ENCODE results near the gene GCHFR.
A peak's percentile ranks its signal among the peaks of the same experiment; 100 is the strongest.

The GCHFR gene

DNA sequence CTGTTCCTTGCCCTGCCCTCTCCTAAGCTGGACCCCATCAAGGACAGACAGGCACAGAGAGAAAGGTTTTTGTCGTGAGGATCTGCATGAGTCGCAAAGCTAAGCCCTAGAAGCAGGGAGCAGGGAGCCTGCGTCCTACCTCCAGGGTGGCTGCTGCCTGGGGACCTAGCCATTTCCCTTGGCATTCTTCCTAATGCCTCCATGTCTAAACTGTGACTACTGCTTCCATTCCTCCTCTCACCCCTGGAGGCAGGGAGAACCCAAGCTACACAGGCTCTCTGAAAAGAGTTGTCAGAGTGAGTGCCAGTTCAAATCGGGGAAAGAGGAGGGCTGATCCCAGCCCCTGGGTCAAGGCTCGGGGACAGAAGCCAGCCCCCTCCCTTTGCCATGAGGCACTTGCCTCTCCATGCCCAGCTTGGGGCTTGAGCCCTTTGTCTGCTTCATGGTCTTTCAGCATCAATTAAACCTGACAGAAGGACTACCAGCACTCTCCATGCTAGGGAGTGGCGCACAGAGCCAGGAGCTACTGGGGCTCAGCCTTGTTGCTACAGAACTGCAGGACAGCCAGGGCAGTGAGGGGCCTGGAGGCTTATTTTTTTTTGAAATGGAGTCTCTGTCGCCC is 2.4 kb downstream of the GCHFR start:
- H3K9ac ChIP-seq (ENCODE audit: low read length) = no peak overlapping the region
- H3F3A ChIP-seq (ENCODE audit: insufficient read depth, low read length) = no peaks in the 10 kb centered on the region
- H3K4me1 ChIP-seq (ENCODE audit: insufficient read depth, low read length, severe bottlenecking) = peaks cover 60% of the 10 kb centered on the region

GRCh38 chr15:40766906-40767837 is 3.3 kb downstream of the GCHFR start:
- Histone ChIP-seq H3K4me3 (ENCODE audit: low read depth, low read length, poor library complexity, severe bottlenecking) (no peak overlapping the region), H3F3A (ENCODE audit: insufficient read depth, low read length) (no peaks in the 10 kb centered on the region), H3K27ac (ENCODE audit: low read depth, low read length, poor library complexity, severe bottlenecking) (no peak overlapping the region), H3K9me3 (ENCODE audit: low read length) (no peaks in the 10 kb centered on the region), H3K4me1 (ENCODE audit: insufficient read depth, low read length, severe bottlenecking) (peaks cover 57% of the 10 kb centered on the region), H3K27me3 (ENCODE audit: insufficient read depth, low read length) (no peaks in the 10 kb centered on the region), H3K36me3 (ENCODE audit: insufficient read depth, low read length) (peaks cover 13% of the 10 kb centered on the region; the same call in 1 of the 2 replicates), H3K4me2 (ENCODE audit: low read length) (no peak overlapping the region), H2AFZ (ENCODE audit: low read length) (no peak overlapping the region), H4K20me1 (ENCODE audit: insufficient read depth, low read length) (no peaks in the 10 kb centered on the region), H3K9me2 (ENCODE audit: low read depth, low read length) (no peaks in the 10 kb centered on the region), H3K79me2 (ENCODE audit: insufficient read depth, low read length) (no peaks in the 10 kb centered on the region), H3K9ac (ENCODE audit: low read length) (no peak overlapping the region)
- TF ChIP-seq CTCF (IDR thresholded peaks at IDR 0.05; ENCODE audit: low read length) (no peak), EZH2 (IDR thresholded peaks at IDR 0.05; ENCODE audit: borderline replicate concordance, low read length) (no peak)

More for the DNA sequence above, 2.4 kb downstream of the GCHFR start:
- no peak overlapping the region for H2AFZ ChIP-seq (ENCODE audit: low read length)
- H3K79me2 ChIP-seq (ENCODE audit: insufficient read depth, low read length) = no peaks in the 10 kb centered on the region
- H3K36me3 ChIP-seq (ENCODE audit: insufficient read depth, low read length) = peaks cover 9% of the 10 kb centered on the region; the same call in 1 of the 2 replicates
- no peaks in the 10 kb centered on the region for H3K9me3 ChIP-seq (ENCODE audit: low read length)
- no peak overlapping the region for H3K4me3 ChIP-seq (ENCODE audit: low read depth, low read length, poor library complexity, severe bottlenecking)
- no peaks in the 10 kb centered on the region for H3K9me2 ChIP-seq (ENCODE audit: low read depth, low read length)
- H3K4me2 ChIP-seq (ENCODE audit: low read length) = peak overlapping the region; percentile 77; the same call in 1 of the 2 replicates
- no peaks in the 10 kb centered on the region for H3K27me3 ChIP-seq (ENCODE audit: insufficient read depth, low read length)
- H4K20me1 ChIP-seq (ENCODE audit: insufficient read depth, low read length) = no peaks in the 10 kb centered on the region
- TF ChIP-seq EZH2 (IDR thresholded peaks at IDR 0.05; ENCODE audit: borderline replicate concordance, low read length) (no peak), CTCF (IDR thresholded peaks at IDR 0.05; ENCODE audit: low read length) (no peak)
- peak overlapping the region; percentile 93 for H3K27ac ChIP-seq (ENCODE audit: low read depth, low read length, poor library complexity, severe bottlenecking)

- Histone ChIP-seq H3K27me3 (ENCODE audit: insufficient read depth, low read length) (no peaks in the 10 kb centered on the region), H3K9me2 (ENCODE audit: low read depth, low read length) (no peaks in the 10 kb centered on the region), H3K4me1 (ENCODE audit: insufficient read depth, low read length, severe bottlenecking) (peaks cover 55% of the 10 kb centered on the region), H3K4me2 (ENCODE audit: low read length) (peak overlapping the region; percentile 43; the same call in 1 of the 2 replicates), H3K27ac (ENCODE audit: low read depth, low read length, poor library complexity, severe bottlenecking) (peak overlapping the region; percentile 89), H3K36me3 (ENCODE audit: insufficient read depth, low read length) (peaks cover 13% of the 10 kb centered on the region; the same call in 1 of the 2 replicates), H3K4me3 (ENCODE audit: low read depth, low read length, poor library complexity, severe bottlenecking) (no peak overlapping the region), H4K20me1 (ENCODE audit: insufficient read depth, low read length) (no peaks in the 10 kb centered on the region), H3K79me2 (ENCODE audit: insufficient read depth, low read length) (no peaks in the 10 kb centered on the region), H3K9me3 (ENCODE audit: low read length) (no peaks in the 10 kb centered on the region), H3K9ac (ENCODE audit: low read length) (peak overlapping the region; percentile 45; the same call in 1 of the 2 replicates), H3F3A (ENCODE audit: insufficient read depth, low read length) (no peaks in the 10 kb centered on the region), H2AFZ (ENCODE audit: low read length) (no peak overlapping the region)
- TF ChIP-seq EZH2 (IDR thresholded peaks at IDR 0.05; ENCODE audit: borderline replicate concordance, low read length) = no peak
Measured at GRCh38 chr15:40767838-40768500, 4.1 kb downstream of the GCHFR start.

All from OCI-LY1 (cell line).